Measurements from ENCODE around the gene DNAJC5. TPM values are rescaled to one million over a fixed set of nuclear protein-coding genes. Genes with fewer than 3 reads are reported as not detected.

Gene DNAJC5
- total RNA-seq, 4 donors from 2014 or later = 41.3 to 137 (median 113) TPM

GRCh38 chr20:63942250-63942951 is 47.5 kb downstream of the DNAJC5 start:
- Histone ChIP-seq H3K4me1 (peaks cover 0 to 8% (median 1%) of the 10 kb centered on the region in 4 donors), H3K27me3 (no peaks in the 10 kb centered on the region), H3K36me3 (peaks cover 0 to 81% (median 0%) of the 10 kb centered on the region in 3 donors), H3K4me3 (no peak overlapping the region), H3K9me3 (no peaks in the 10 kb centered on the region), H3K27ac (peak overlapping the region in 3 of 4 donors; percentile 34 to 88 (median 58))
- TF ChIP-seq POLR2A (IDR thresholded peaks at IDR 0.05) (no peak), CTCF (IDR thresholded peaks at IDR 0.05) (no peak)
- DNase-seq = peak in 1 of 3 donors; percentile 71

DNA sequence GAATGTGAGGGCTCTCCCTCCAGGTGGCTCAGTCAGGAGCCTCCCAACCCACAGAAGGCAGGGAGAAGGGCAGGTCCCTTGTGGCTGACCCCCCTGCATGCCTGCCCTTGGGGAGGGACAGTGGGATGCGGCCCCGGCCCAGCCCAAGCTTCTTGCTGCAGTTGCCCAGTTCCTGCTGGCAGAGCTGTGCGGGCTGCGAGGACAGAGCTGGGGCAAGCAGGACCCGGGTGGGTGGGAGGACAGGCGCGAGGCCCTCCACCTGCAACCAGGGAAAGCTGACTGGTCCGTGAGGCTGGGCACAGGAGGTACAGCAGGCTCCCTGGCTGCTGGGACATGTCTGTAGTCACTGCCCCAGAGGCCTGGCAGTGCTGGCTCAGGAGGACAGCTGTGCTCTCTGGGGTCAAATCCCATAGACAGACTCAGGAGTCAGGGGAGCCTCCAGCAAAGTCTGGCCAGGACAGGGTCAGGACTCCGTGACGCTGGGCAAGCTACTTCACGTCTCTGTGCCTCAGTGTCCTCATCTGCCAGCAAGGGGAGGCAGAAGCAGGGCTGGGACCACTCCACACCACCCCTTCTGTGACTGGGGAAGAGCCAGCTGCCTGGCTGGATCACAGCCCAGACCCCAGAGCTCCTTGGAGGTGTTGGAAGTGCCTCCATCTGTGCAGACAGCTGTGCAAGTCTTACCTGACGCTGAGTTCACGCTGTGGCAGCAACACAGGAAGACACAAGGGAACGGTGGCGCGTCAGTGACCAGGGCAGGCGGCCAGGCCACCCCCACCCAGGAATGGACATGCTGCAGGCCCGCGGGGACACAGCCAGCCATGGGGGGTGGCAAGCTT is 48.3 kb downstream of the DNAJC5 start:
- Histone ChIP-seq H3K4me3 (no peak overlapping the region), H3K27ac (peak overlapping the region in 3 of 4 donors; percentile 34 to 88 (median 58)), H3K36me3 (peaks cover 0 to 78% (median 0%) of the 10 kb centered on the region in 3 donors), H3K4me1 (peaks cover 0 to 16% (median 8%) of the 10 kb centered on the region in 4 donors), H3K9me3 (no peaks in the 10 kb centered on the region), H3K27me3 (no peaks in the 10 kb centered on the region)
- DNase-seq = peak in 1 of 3 donors; percentile 45
- TF ChIP-seq CTCF (IDR thresholded peaks at IDR 0.05) (no peak), POLR2A (IDR thresholded peaks at IDR 0.05) (no peak)

DNA sequence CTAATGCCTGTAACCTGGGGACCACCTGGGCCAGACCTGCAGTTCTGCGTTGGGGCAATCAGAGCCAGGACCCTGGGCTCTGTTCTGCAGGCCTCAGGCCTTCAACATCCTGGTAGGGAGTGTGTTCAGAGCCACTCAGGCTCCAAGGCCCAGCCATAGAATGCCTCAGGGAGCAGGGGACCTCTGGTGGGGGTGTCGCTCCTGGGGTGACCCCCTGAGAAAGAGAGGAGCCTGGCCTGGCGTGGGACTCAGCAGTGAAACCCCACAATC is 48.8 kb downstream of the DNAJC5 start:
- H3K4me1 ChIP-seq = peaks cover 0 to 21% (median 12%) of the 10 kb centered on the region in 4 donors
- no peak overlapping the region for H3K4me3 ChIP-seq
- no peaks in the 10 kb centered on the region for H3K27me3 ChIP-seq
- DNase-seq = no peak
- TF ChIP-seq CTCF (IDR thresholded peaks at IDR 0.05) (no peak), POLR2A (IDR thresholded peaks at IDR 0.05) (no peak)
- no peak overlapping the region for H3K27ac ChIP-seq
- H3K9me3 ChIP-seq = no peaks in the 10 kb centered on the region
- peaks cover 0 to 72% (median 0%) of the 10 kb centered on the region in 3 donors for H3K36me3 ChIP-seq

GRCh38 chr20:63944078-63944941 is 49.4 kb downstream of the DNAJC5 start:
- Histone ChIP-seq H3K27me3 (no peaks in the 10 kb centered on the region), H3K27ac (peak overlapping the region in 1 of 4 donors; percentile 21), H3K9me3 (no peaks in the 10 kb centered on the region), H3K4me3 (no peak overlapping the region), H3K36me3 (peaks cover 0 to 67% (median 0%) of the 10 kb centered on the region in 3 donors), H3K4me1 (peaks cover 2 to 27% (median 14%) of the 10 kb centered on the region in 4 donors)
- TF ChIP-seq POLR2A (IDR thresholded peaks at IDR 0.05) (no peak), CTCF (IDR thresholded peaks at IDR 0.05) (no peak)
- no peak for DNase-seq

- H3K27ac ChIP-seq = peak overlapping the region in 1 of 4 donors; percentile 21
- peaks cover 0 to 59% (median 0%) of the 10 kb centered on the region in 3 donors for H3K36me3 ChIP-seq
- H3K27me3 ChIP-seq = no peaks in the 10 kb centered on the region
- no peak overlapping the region for H3K4me3 ChIP-seq
- no peak for TF ChIP-seq POLR2A (IDR thresholded peaks at IDR 0.05)
- TF ChIP-seq CTCF (IDR thresholded peaks at IDR 0.05) = no peak
- H3K4me1 ChIP-seq = peaks cover 3 to 35% (median 21%) of the 10 kb centered on the region in 4 donors
- no peak for DNase-seq
- H3K9me3 ChIP-seq = no peaks in the 10 kb centered on the region
These were observed 50.2 kb downstream of the DNAJC5 start for GRCh38 chr20:63945031-63945658.
